Heart right ventricle (tissue), 16 donors: ENCODE data around the gene ZBTB5. TPM values are rescaled to one million over a fixed set of nuclear protein-coding genes. Genes with fewer than 3 reads are reported as not detected.

Experiments used
- ATAC-seq, 8 donors: fragments of 200-7000 bp; cut with Tn5 transposase; one replicate each; pipeline ENCODE4 v1.9.1; 2020; ENCODE audit warnings: mild to moderate bottlenecking in 8 of 8, moderate library complexity in 8 of 8, moderate number of reproducible peaks in 1 of 8
- DNase-seq, 2 donors: peaks; one replicate each; pipeline ENCODE4 v3.0.0-alpha.2; 2020
- H3K27ac ChIP-seq, 10 donors: fragments of 200-600 bp; sonication (generic) in 2 of 10; one replicate each; pipeline versions ENCODE4 v1.5.0 to v1.8.0; 2020 to 2022; ENCODE audit warnings: mild to moderate bottlenecking in 3 of 10
- H3K27me3 ChIP-seq, 7 donors: fragments of 200-600 bp; one replicate each; pipeline ENCODE4 v1.8.0; 2021 to 2022; ENCODE audit warnings: mild to moderate bottlenecking in 2 of 7
- H3K36me3 ChIP-seq, 9 donors: fragments of 200-600 bp; sonication (generic) in 1 of 9; one replicate each; pipeline versions ENCODE4 v1.5.0 to v1.8.0; 2020 to 2022; ENCODE audit warnings: mild to moderate bottlenecking in 2 of 9
- H3K4me1 ChIP-seq, 9 donors: fragments of 200-600 bp; sonication (generic) in 1 of 9; one replicate each; pipeline versions ENCODE4 v1.5.0 to v1.8.0; 2020 to 2022; ENCODE audit warnings: mild to moderate bottlenecking in 4 of 9
- H3K4me3 ChIP-seq, 10 donors: fragments of 200-600 bp; sonication (generic) in 2 of 10; one replicate each; pipeline versions ENCODE4 v1.5.0 to v1.8.0; 2020 to 2022; ENCODE audit warnings: mild to moderate bottlenecking in 7 of 10, moderate library complexity in 2 of 10
- H3K9me3 ChIP-seq, 11 donors: fragments of 200-600 bp in 10 of 11; sonication (generic) in 2 of 11; one replicate each; pipeline versions ENCODE4 v1.5.0 to v1.8.0; 2013 to 2022; ENCODE audit warnings: mild to moderate bottlenecking in 2 of 11, control low read depth in 1 of 11, moderate library complexity in 1 of 11
- CTCF ChIP-seq, 9 donors: fragments of 200-600 bp; sonication (generic) in 2 of 9; IDR thresholded peaks; one replicate each; pipeline versions ENCODE4 v1.5.0 to v1.8.0; 2021 to 2022; ENCODE audit warnings: antibody characterized with exemption in 9 of 9, mild to moderate bottlenecking in 5 of 9, moderate library complexity in 1 of 9
- WGBS, 2 donors: extraction: QIAGEN DNeasy Blood & Tissue Kit; methylation state at CpG; one replicate each; pipeline ENCODE4 v1.1.7; 2013; ENCODE audit warnings: inconsistent platforms in 1 of 2; 5-methylcytosine and 5-hydroxymethylcytosine counted together
- intact Hi-C, 10 donors: fragments of 100-400 bp; cut with DNase I; formaldehyde crosslinking; loops; one replicate each; pipeline versions ENCODE4 v1.11.1 to v1.14.2; 2022
- polyA plus RNA-seq, 2 donors: library from polyadenylated mRNA; stranded (reverse); fragments of 200-250 nt; gene quantifications; one replicate each; pipeline ENCODE4 v1.2.3, GENCODE V29; 2013
- total RNA-seq, 10 donors: library from RNA; stranded (reverse); fragmentation: NEBNext Ultra II Directional in 3 of 10; extraction: Animal tissue kit (Norgen Biotek cat#: 25700) in 3 of 10; gene quantifications; one replicate each; pipeline versions ENCODE4 v1.2.1 to v1.2.4, GENCODE V29; 2021 to 2023
- donor health status: Arrhythmogenic right ventricular cardiomyopathy.
- donor health status: ischemic (EF 13 %, LVEDD 7.1; RV severe dilation, severe dysfunction).
- donor health status: healthy with polysubstance abuse.
- donor health status: DM: no; HTN: yes; CAD: no.
- donor health status: DM: no; HTN: no; CAD: no.
- donor health status: ischemic (EF 25% LVEDD 6.9; RV normal size, moderate dysfunction).
- donor health status: ischemic (EF 25% LVEDD 5.7; RV mildly dilated, moderate dysfunction).
- donor health status: healthy.
- donor health status: DM: yes; HTN: yes; CAD: no.
- donor health status: Ischemic cardiomyopathy.
- donor health status: ischemic (EF 35%, LVEDD 5.7; RV mildly dilated, moderate dysfunction).
- donor health status: nonischemic (EF 11% LVEDD 7.7; RV severe dilation, severe dysfunction).
- donor health status: DM: yes; HTN: yes; CAD: no.
- donor health status: PGD.
- donor health status: ischemic (EF 29% LVEDD 5.4; RV normal size, mild dysfunction).
- donor health status: nonischemic (EF 23%, LVEDD 6.1; RV moderate dilation, normal function).

ZBTB5 gene
- total and polyA plus RNA-seq, 12 donors: 2.1 to 7.5 (median 6.3) TPM

GRCh38 chr9:37424204-37424685, 41.0 kb downstream of the ZBTB5 start:
- Histone ChIP-seq H3K36me3 (peaks cover 0 to 45% (median 29%) of the 10 kb centered on the region in 9 donors), H3K4me3 (peak overlapping the region in 4 of 10 donors; percentile 80 to 99 (median 86)), H3K27ac (peak overlapping the region in 1 of 10 donors; percentile 11), H3K4me1 (peaks cover 14 to 34% (median 30%) of the 10 kb centered on the region in 9 donors), H3K27me3 (no peaks in the 10 kb centered on the region), H3K9me3 (no peaks in the 10 kb centered on the region)
- ATAC-seq (peak in 2 of 8 donors; percentile 11 to 28), DNase-seq (no peak)
- no peak for TF ChIP-seq CTCF (IDR thresholded peaks at IDR 0.05)
- intact Hi-C loops: loop anchor here in 2 of 10 donors (5.0 kb wide), 1 partner anchor 43 kb away; the partner anchor contains the start of gene ZBTB5 (in 2 of the 2)
- 52 to 59% methylated on average over 8 of the region's 8 CpGs for WGBS, 2 donors

GRCh38 chr9:37423508-37423907, 41.7 kb downstream of the ZBTB5 start:
- no peaks in the 10 kb centered on the region for H3K27me3 ChIP-seq
- H3K36me3 ChIP-seq: peaks cover 0 to 37% (median 28%) of the 10 kb centered on the region in 9 donors
- intact Hi-C loops: loop anchor here in 3 of 10 donors (2.0 to 5.0 kb wide), 2 partner anchors 43 to 44 kb away; partner anchors contain the start of gene ZBTB5 (in 2 of the 3)
- peak overlapping the region; percentile 72 to 99 (median 86) for H3K4me3 ChIP-seq
- TF ChIP-seq CTCF (IDR thresholded peaks at IDR 0.05): no peak
- peaks cover 14 to 34% (median 30%) of the 10 kb centered on the region in 9 donors for H3K4me1 ChIP-seq
- 63 to 66% methylated on average over 2 of the region's 2 CpGs for WGBS, 2 donors
- no peak for ATAC-seq
- DNase-seq: no peak
- no peaks in the 10 kb centered on the region for H3K9me3 ChIP-seq
- peak overlapping the region in 5 of 10 donors; percentile 11 to 92 (median 92) for H3K27ac ChIP-seq

- Histone ChIP-seq H3K4me1 (peaks cover 14 to 34% (median 30%) of the 10 kb centered on the region in 9 donors), H3K36me3 (peaks cover 0 to 27% (median 19%) of the 10 kb centered on the region in 9 donors), H3K27ac (peak within 1 kb of the TSS; percentile 51 to 92 (median 91)), H3K27me3 (no peaks in the 10 kb centered on the region), H3K4me3 (peak within 1 kb of the TSS; percentile 72 to 99 (median 86)), H3K9me3 (no peaks in the 10 kb centered on the region)
- no peak for TF ChIP-seq CTCF (IDR thresholded peaks at IDR 0.05)
- WGBS, 2 donors: 1% methylated on average over 56 of the region's 56 CpGs
- peak; percentile 90 to 94 for DNase-seq
- intact Hi-C loops: loop anchor here in 4 of 10 donors (1.0 to 5.0 kb wide), 3 partner anchors 44 to 45 kb away; partner anchors contain the start of gene ZBTB5 (in 2 of the 4)
- peak; percentile 97 to 99 (median 98) for ATAC-seq
Measured at GRCh38 chr9:37422289-37423104, 42.8 kb downstream of the ZBTB5 start, which contains the start of gene GRHPR. TSS of gene GRHPR (plus strand) at chr9:37422696. CDS start at chr9:37422751, 55 bp downstream.

GRCh38 chr9:37421914-37422288, 43.3 kb downstream of the ZBTB5 start:
- H3K4me3 ChIP-seq: peak overlapping the region; percentile 72 to 99 (median 86)
- H3K4me1 ChIP-seq: peaks cover 14 to 34% (median 30%) of the 10 kb centered on the region in 9 donors
- intact Hi-C loops: loop anchor here in 4 of 10 donors (1.0 to 5.0 kb wide), 3 partner anchors 44 to 45 kb away; partner anchors contain the start of gene ZBTB5 (in 2 of the 4)
- H3K27ac ChIP-seq: peak overlapping the region; percentile 51 to 92 (median 91)
- no peak for TF ChIP-seq CTCF (IDR thresholded peaks at IDR 0.05)
- DNase-seq (peak in 1 of 2 donors; percentile 34), ATAC-seq (peak in 6 of 8 donors; percentile 6 to 60 (median 53))
- 59 to 62% methylated on average over 8 of the region's 8 CpGs for WGBS, 2 donors
- no peaks in the 10 kb centered on the region for H3K27me3 ChIP-seq
- H3K9me3 ChIP-seq: no peaks in the 10 kb centered on the region
- peaks cover 0 to 21% (median 14%) of the 10 kb centered on the region in 9 donors for H3K36me3 ChIP-seq
